H1 (cell line): ENCODE results near the gene ZBTB20. TPM values are rescaled to one million over a fixed set of nuclear protein-coding genes. Genes with fewer than 3 reads are reported as not detected.

Experiments used
- CTCF ChIA-PET: fragments of 300-600 bp; sonication (Branson Sonifier 250); formaldehyde crosslinking; loops from one replicate; lab custom pipeline; 2021; ENCODE audit not compliant: partially characterized antibody; lab: Charles Lee
- POLR2A ChIA-PET: fragments of 300-600 bp; sonication (Branson Sonifier 250); formaldehyde crosslinking; loops from one replicate; lab custom pipeline; 2021; ENCODE audit warnings: inconsistent platforms; ENCODE audit not compliant: partially characterized antibody; lab: Charles Lee
- DNase-seq, 2 experiments: peaks; one replicate each; pipeline versions ENCODE4 v3.0.0 to v3.0.0-alpha.2; 2010 to 2022; ENCODE audit warnings: low spot score in 2 of 2, low read depth in 1 of 2, mixed read lengths in 1 of 2
- FAIRE-seq: peaks from 2 replicates; lab custom pipeline; 2011; peaks lifted over from hg19 to GRCh38; lab: Jason Lieb, UNC
- H2AFZ ChIP-seq: 2 replicates; pipeline ENCODE4 v1.8.1; 2012; ENCODE audit warnings: low read length, inconsistent platforms
- H2AK5ac ChIP-seq: 2 replicates; pipeline ENCODE4 v1.6.1; 2013; ENCODE audit warnings: low read depth, low read length
- H2BK120ac ChIP-seq: replicated peaks from 2 replicates; pipeline ENCODE3; 2013; ENCODE audit warnings: low read depth, low read length, inconsistent platforms
- H2BK12ac ChIP-seq: 2 replicates; pipeline ENCODE4 v1.6.1; 2013; ENCODE audit warnings: low read depth, low read length
- H2BK15ac ChIP-seq: 2 replicates; pipeline ENCODE4 v1.6.1; 2013; ENCODE audit warnings: low read length
- H2BK20ac ChIP-seq: 2 replicates; pipeline ENCODE4 v1.6.1; 2013; ENCODE audit warnings: low read length
- H2BK5ac ChIP-seq: 2 replicates; pipeline ENCODE4 v1.6.1; 2013; ENCODE audit warnings: low read depth, low read length
- H3K14ac ChIP-seq: 2 replicates; pipeline ENCODE4 v1.6.1; 2013; ENCODE audit warnings: inconsistent platforms; ENCODE audit not compliant: insufficient read length
- H3K18ac ChIP-seq: 2 replicates; pipeline ENCODE4 v1.6.1; 2013; ENCODE audit warnings: low read length; ENCODE audit errors: extremely low read depth
- H3K23ac ChIP-seq: 2 replicates; pipeline ENCODE4 v1.6.1; 2013; ENCODE audit warnings: inconsistent platforms; ENCODE audit not compliant: insufficient read length
- H3K23me2 ChIP-seq: 2 replicates; pipeline ENCODE4 v1.6.1; 2013; ENCODE audit warnings: low read depth, low read length
- H3K27ac ChIP-seq: 2 replicates; pipeline ENCODE4 v1.6.1; 2011; ENCODE audit warnings: low read depth, low read length, inconsistent platforms
- H3K27me3 ChIP-seq, 4 experiments: replicated peaks in 1 of 4; 1 replicate in 1 of 4; 2 replicates in 3 of 4; pipeline versions ENCODE4 v1.6.1 to v1.8.1; 2011 to 2013; ENCODE audit warnings: low read length in 3 of 4, mild to moderate bottlenecking in 3 of 4, inconsistent platforms in 2 of 4, mixed read lengths in 2 of 4, moderate library complexity in 1 of 4; ENCODE audit not compliant: control insufficient read depth in 3 of 4, insufficient read depth in 3 of 4; ENCODE audit errors: extremely low read depth in 1 of 4
- H3K36me3 ChIP-seq, 4 experiments: 2 replicates each; pipeline versions ENCODE4 v1.6.1 to v1.8.1; 2011 to 2013; ENCODE audit warnings: mild to moderate bottlenecking in 4 of 4, low read length in 3 of 4, moderate library complexity in 2 of 4, control low read depth in 1 of 4, inconsistent platforms in 1 of 4; ENCODE audit not compliant: insufficient read depth in 4 of 4, control insufficient read depth in 2 of 4
- H3K4ac ChIP-seq: replicated peaks from 2 replicates; pipeline ENCODE3; 2013; ENCODE audit warnings: low read length, low read depth, mixed read lengths, inconsistent platforms; ENCODE audit not compliant: insufficient read length
- H3K4me1 ChIP-seq, 4 experiments: replicated peaks in 1 of 4; 1 replicate in 1 of 4; 2 replicates in 3 of 4; pipeline versions ENCODE4 v1.6.1 to v1.8.1; 2011 to 2013; ENCODE audit warnings: low read length in 3 of 4, inconsistent platforms in 2 of 4, mixed read lengths in 1 of 4; ENCODE audit not compliant: insufficient read depth in 4 of 4, control insufficient read depth in 3 of 4
- H3K4me2 ChIP-seq, 2 experiments: 2 replicates each; pipeline versions ENCODE4 v1.6.1 to v1.8.1; 2011 to 2013; ENCODE audit warnings: low read depth in 2 of 2, low read length in 2 of 2, control low read depth in 1 of 2, inconsistent platforms in 1 of 2, mild to moderate bottlenecking in 1 of 2; ENCODE audit not compliant: insufficient read depth in 1 of 2
- H3K4me3 ChIP-seq, 4 experiments: fragments of 200-600, 300-600 bp in 1 of 4; sonication (generic), shearing (Covaris generic), sonication (Bioruptor Twin) in 1 of 4; 2 replicates each; pipeline versions ENCODE4 v1.5.1 to v1.8.1; 2011 to 2016; ENCODE audit warnings: low read length in 4 of 4, low read depth in 3 of 4, control low read depth in 2 of 4, inconsistent platforms in 2 of 4, mild to moderate bottlenecking in 2 of 4, mixed read lengths in 1 of 4, moderate library complexity in 1 of 4; ENCODE audit not compliant: insufficient read depth in 2 of 4; ENCODE audit errors: extremely low read depth in 1 of 4
- H3K56ac ChIP-seq: replicated peaks from 2 replicates; pipeline ENCODE3; 2013; ENCODE audit warnings: low read depth, mild to moderate bottlenecking, mixed read lengths, low read length, inconsistent platforms; ENCODE audit not compliant: insufficient read length
- H3K79me1 ChIP-seq: 2 replicates; pipeline ENCODE4 v1.6.1; 2013; ENCODE audit warnings: low read depth, low read length, control low read depth
- H3K79me2 ChIP-seq, 2 experiments: 2 replicates each; pipeline versions ENCODE4 v1.6.1 to v1.8.1; 2012 to 2013; ENCODE audit warnings: low read length in 2 of 2, mild to moderate bottlenecking in 2 of 2, inconsistent platforms in 1 of 2; ENCODE audit not compliant: insufficient read depth in 2 of 2, control insufficient read depth in 1 of 2
- H3K9ac ChIP-seq, 4 experiments: replicated peaks in 1 of 4; 1 replicate in 1 of 4; 2 replicates in 3 of 4; pipeline versions ENCODE4 v1.6.1 to v1.8.1; 2011 to 2013; ENCODE audit warnings: low read depth in 3 of 4, low read length in 3 of 4, control low read depth in 2 of 4, mild to moderate bottlenecking in 2 of 4, moderate library complexity in 2 of 4, inconsistent platforms in 1 of 4; ENCODE audit errors: extremely low read depth in 1 of 4
- H3K9me3 ChIP-seq, 2 experiments: 2 replicates each; pipeline versions ENCODE4 v1.6.1 to v1.8.1; 2012 to 2013; ENCODE audit warnings: mild to moderate bottlenecking in 2 of 2, moderate library complexity in 2 of 2, control low read depth in 1 of 2, inconsistent platforms in 1 of 2, low read depth in 1 of 2, low read length in 1 of 2, mixed read lengths in 1 of 2; ENCODE audit not compliant: insufficient read depth in 2 of 2
- H4K20me1 ChIP-seq, 2 experiments: replicated peaks in 1 of 2; 2 replicates each; pipeline versions ENCODE3 to v1.8.1; 2011 to 2013; ENCODE audit warnings: inconsistent platforms in 2 of 2, low read length in 2 of 2, mild to moderate bottlenecking in 1 of 2; ENCODE audit not compliant: insufficient read depth in 2 of 2, control insufficient read depth in 1 of 2
- H4K5ac ChIP-seq: 2 replicates; pipeline ENCODE4 v1.6.1; 2013; ENCODE audit warnings: low read length, low read depth, mixed read lengths, inconsistent platforms; ENCODE audit not compliant: insufficient read length
- H4K8ac ChIP-seq: 2 replicates; pipeline ENCODE4 v1.8.0; 2013; ENCODE audit warnings: mild to moderate bottlenecking, moderate library complexity, low read length, inconsistent platforms; ENCODE audit not compliant: insufficient read depth; ENCODE audit errors: extremely low read depth
- H4K91ac ChIP-seq: replicated peaks from 2 replicates; pipeline ENCODE3; 2013; ENCODE audit warnings: low read length, mixed read lengths, inconsistent platforms; ENCODE audit not compliant: insufficient read length
- BRCA1 ChIP-seq: IDR thresholded peaks from 2 replicates; pipeline ENCODE4 v1.6.1; 2012; ENCODE audit warnings: low read depth, low read length, improper control_type of control experiment
- POLR2A ChIP-seq, 2 experiments: IDR thresholded peaks; 1 replicate in 1 of 2; 2 replicates in 1 of 2; pipeline ENCODE4 v1.6.1; 2011; ENCODE audit warnings: low read depth in 2 of 2, low read length in 2 of 2, mild to moderate bottlenecking in 2 of 2; ENCODE audit errors: control extremely low read depth in 1 of 2
- TAF7 ChIP-seq: optimal IDR thresholded peaks from 2 replicates; pipeline ENCODE3; 2011; ENCODE audit warnings: low read depth, mild to moderate bottlenecking, inconsistent platforms, low read length, moderate library complexity, borderline replicate concordance
- WGBS, 2 experiments: shearing (Covaris generic) in 1 of 2; methylation state at CpG; one replicate each; pipeline versions ENCODE4 v1.1.6 to v1.1.7; 2013 to 2015; ENCODE audit warnings: low lambda C conversion rate in 2 of 2, mixed read lengths in 2 of 2, inconsistent platforms in 1 of 2, low coverage in 1 of 2, missing lambda C conversion rate in 1 of 2; ENCODE audit not compliant: insufficient replicate concordance in 2 of 2, insufficient coverage in 1 of 2, insufficient read length in 1 of 2; ENCODE audit errors: extremely low coverage in 1 of 2, missing lambda C conversion rate in 1 of 2; 5-methylcytosine and 5-hydroxymethylcytosine counted together
- polyA plus RNA-seq, 7 experiments: library from polyadenylated mRNA; depleted of rRNA in 3 of 7; stranded (reverse) in 5 of 7; unstranded in 2 of 7; fragments of >200 nt in 5 of 7; fragments of 200-250 nt in 2 of 7; gene quantifications; 1 replicate in 5 of 7; 2 replicates in 1 of 7; 4 replicates in 1 of 7; pipeline versions ENCODE4 v1.2.1 to v1.2.3, GENCODE V29; 2011 to 2013; ENCODE audit warnings: missing spikeins in 2 of 7, mixed read lengths in 2 of 7
- total RNA-seq: library from RNA; stranded (reverse); fragmentation: NEBNext Ultra II Directional; extraction: Animal tissue kit (Norgen Biotek cat#: 25700); gene quantifications from 2 replicates; pipeline ENCODE4 v1.2.1, GENCODE V29; 2021

ZBTB20 gene
- total and polyA plus RNA-seq, 2 of the 8 experiments (the other 6 are each of a cell fraction or from before 2014, with no cell fraction given): 0.35 to 1.3 TPM

DNA sequence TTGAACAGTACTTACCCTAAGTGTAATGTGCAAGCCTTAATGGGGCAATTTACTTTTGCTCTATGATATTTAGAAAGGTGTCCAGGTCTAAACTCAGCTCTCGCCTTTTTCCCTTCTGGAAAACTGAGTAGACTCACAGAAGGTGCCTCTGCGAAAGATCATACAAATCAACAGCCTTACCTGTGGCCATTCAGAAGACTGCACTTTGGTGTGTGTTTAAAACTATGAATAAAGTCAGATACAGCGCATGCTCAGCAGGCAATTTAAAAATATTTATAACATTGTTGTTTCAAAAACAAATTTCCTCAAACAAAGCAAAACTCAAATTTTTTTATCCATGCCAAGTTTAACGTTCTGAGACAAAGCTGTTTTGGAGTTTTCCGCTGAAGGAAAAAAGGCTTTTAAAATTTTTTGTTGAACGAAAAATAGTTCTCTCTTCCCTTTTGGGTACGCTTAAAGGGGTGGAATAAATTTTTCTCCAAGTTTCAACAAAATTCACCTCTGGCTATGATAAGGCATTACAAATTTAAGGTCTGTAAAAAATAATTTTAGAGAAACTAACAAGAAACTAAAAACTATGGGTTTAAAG, 697.0 kb downstream of the ZBTB20 start:
- no peaks in the 10 kb centered on the region for H3K79me2 ChIP-seq
- H3K14ac ChIP-seq: no peak overlapping the region
- WGBS, 2 experiments: 86% methylated on average over 7 of the region's 7 CpGs; no CpG with 5 or more reads in 1 of the 2 experiments

More for the DNA sequence above, 697.0 kb downstream of the ZBTB20 start:
- H2BK5ac ChIP-seq: no peak overlapping the region
- no peak overlapping the region for H3K4me3 ChIP-seq
- H2BK120ac ChIP-seq: no peak overlapping the region
- H2AK5ac ChIP-seq: no peak overlapping the region
- no peaks in the 10 kb centered on the region for H4K20me1 ChIP-seq
- H2BK12ac ChIP-seq: no peak overlapping the region
- H2AFZ ChIP-seq: no peak overlapping the region
- no peak overlapping the region for H3K56ac ChIP-seq
- POLR2A ChIA-PET: no interaction called here
- no peak overlapping the region for H4K8ac ChIP-seq
- H3K27ac ChIP-seq: no peak overlapping the region
- H3K9me3 ChIP-seq: no peaks in the 10 kb centered on the region
- no peak overlapping the region for H2BK15ac ChIP-seq
- DNase-seq (no peak), FAIRE-seq (no peak)
- no peak overlapping the region for H3K4me2 ChIP-seq
- CTCF ChIA-PET: interaction anchor here (1.0 to 1.5 kb wide), 4 partner anchors 10 to 39 kb away, joined by 3 to 4 read pairs (median 4); no protein-coding TSS in a partner anchor
- no peak overlapping the region for H3K18ac ChIP-seq
- no peaks in the 10 kb centered on the region for H3K36me3 ChIP-seq
- H3K27me3 ChIP-seq: no peaks in the 10 kb centered on the region
- no peak overlapping the region for H3K23ac ChIP-seq
- H3K9ac ChIP-seq: no peak overlapping the region
- peaks cover 4% of the 10 kb centered on the region for H3K23me2 ChIP-seq
- no peaks in the 10 kb centered on the region for H3K79me1 ChIP-seq
- H4K5ac ChIP-seq: no peak overlapping the region
- no peaks in the 10 kb centered on the region for H3K4me1 ChIP-seq
- H4K91ac ChIP-seq: no peak overlapping the region
- TF ChIP-seq POLR2A (IDR thresholded peaks at IDR 0.05; ENCODE audit: control extremely low read depth in 1 of 2, low read depth in 2 of 2, low read length in 2 of 2) (peak in 1 of 2 experiments; percentile 40; a peak in 1 of 3 replicates), BRCA1 (no peak), TAF7 (peak; percentile 65)
- no peak overlapping the region for H3K4ac ChIP-seq
- H2BK20ac ChIP-seq: no peak overlapping the region
